DND-41 (cell line): ENCODE measurements around the gene ZNF3.

ENCODE experiments used
- ATAC-seq: fragments of 200-7000 bp; cut with Tn5 transposase; 3 replicates; pipeline ENCODE4 v1.9.1; 2021; ENCODE audit warnings: low read depth; ENCODE audit not compliant: insufficient read depth
- DNase-seq: peaks from one replicate; pipeline ENCODE4 v3.0.0-alpha.2; 2020
- H2AFZ ChIP-seq: 2 replicates; pipeline ENCODE4 v1.6.0; 2012; ENCODE audit warnings: low read depth, low read length
- H3K27ac ChIP-seq: 2 replicates; pipeline ENCODE4 v1.5.1; 2012; ENCODE audit warnings: low read length, inconsistent platforms
- H3K27me3 ChIP-seq: fragments of 200-600 bp; sonication (generic); 2 replicates; pipeline ENCODE4 v1.6.0; 2012; ENCODE audit warnings: low read length, mild to moderate bottlenecking, inconsistent platforms; ENCODE audit not compliant: insufficient read depth, poor library complexity
- H3K36me3 ChIP-seq: 2 replicates; pipeline ENCODE4 v1.5.1; 2012; ENCODE audit warnings: low read length, inconsistent platforms; ENCODE audit not compliant: insufficient read depth
- H3K4me1 ChIP-seq: 2 replicates; pipeline ENCODE4 v1.5.1; 2012; ENCODE audit warnings: mild to moderate bottlenecking, low read length; ENCODE audit not compliant: insufficient read depth
- H3K4me2 ChIP-seq: 2 replicates; pipeline ENCODE4 v1.6.0; 2012; ENCODE audit warnings: mild to moderate bottlenecking, moderate library complexity, low read length, inconsistent platforms; ENCODE audit not compliant: insufficient read depth
- H3K4me3 ChIP-seq, 2 experiments: fragments of 200-600 bp in 1 of 2; shearing (Covaris generic) in 1 of 2; 2 replicates each; pipeline ENCODE4 v1.5.1; 2012 to 2016; ENCODE audit warnings: inconsistent platforms in 2 of 2, low read length in 2 of 2, mild to moderate bottlenecking in 2 of 2, low read depth in 1 of 2, moderate library complexity in 1 of 2
- H3K79me2 ChIP-seq: 2 replicates; pipeline ENCODE4 v1.6.0; 2012; ENCODE audit warnings: low read length, inconsistent platforms; ENCODE audit not compliant: insufficient read depth
- H3K9ac ChIP-seq: 2 replicates; pipeline ENCODE4 v1.6.0; 2012; ENCODE audit warnings: low read depth, mild to moderate bottlenecking, inconsistent platforms, low read length, moderate library complexity
- H3K9me3 ChIP-seq: 2 replicates; pipeline ENCODE4 v1.5.1; 2012; ENCODE audit warnings: low read length, moderate library complexity, mild to moderate bottlenecking, inconsistent platforms; ENCODE audit not compliant: insufficient read depth, severe bottlenecking
- H4K20me1 ChIP-seq: 2 replicates; pipeline ENCODE4 v1.6.0; 2012; ENCODE audit warnings: low read length; ENCODE audit not compliant: insufficient read depth
- EZH2 ChIP-seq: IDR thresholded peaks from 3 replicates; pipeline ENCODE4 v1.6.1; 2012; ENCODE audit warnings: borderline replicate concordance, low read depth, mild to moderate bottlenecking, moderate library complexity, low read length, inconsistent platforms; ENCODE audit not compliant: severe bottlenecking
- TF ChIP-seq, protein P1 (sequence below): IDR thresholded peaks from 2 replicates; pipeline ENCODE4 v1.5.1; 2012; ENCODE audit warnings: borderline replicate concordance, low read length, moderate library complexity, mild to moderate bottlenecking; ENCODE audit not compliant: poor library complexity, severe bottlenecking; ENCODE audit errors: extremely low read depth

The ZNF3 gene

DNA sequence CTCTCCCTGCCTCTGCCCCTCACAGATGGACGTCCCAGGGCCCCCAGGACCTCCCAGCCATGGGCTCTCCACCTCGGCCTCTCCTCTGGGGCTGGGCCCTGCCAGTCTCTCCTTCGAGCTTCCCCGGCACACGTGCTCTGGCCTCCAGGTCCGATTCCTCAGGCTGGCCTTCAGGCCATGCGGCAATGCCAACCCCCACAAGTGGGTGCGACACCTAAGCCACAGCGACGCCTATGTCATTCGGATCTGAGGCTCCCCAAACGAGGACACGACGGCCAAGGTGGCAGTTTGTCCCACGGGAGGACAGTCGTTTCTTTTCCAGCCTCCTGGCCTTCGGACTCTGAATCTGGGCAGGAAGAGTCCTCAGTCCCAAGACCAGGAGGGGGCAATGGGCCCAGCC, 25.1 kb upstream of the ZNF3 start:
- Histone ChIP-seq H3K9ac (no peak overlapping the region), H3K79me2 (peaks cover 16% of the 10 kb centered on the region), H4K20me1 (no peaks in the 10 kb centered on the region; the same call in 1 of the 2 replicates), H3K4me3 (no peak overlapping the region), H3K4me1 (peaks cover 15% of the 10 kb centered on the region), H3K9me3 (no peaks in the 10 kb centered on the region), H2AFZ (no peak overlapping the region), H3K27me3 (no peaks in the 10 kb centered on the region), H3K27ac (no peak overlapping the region), H3K36me3 (peaks cover 77% of the 10 kb centered on the region), H3K4me2 (no peak overlapping the region)
- ATAC-seq = no peak
- no peak for DNase-seq
- TF ChIP-seq EZH2 = no peak
- TF ChIP-seq, protein P1, sequence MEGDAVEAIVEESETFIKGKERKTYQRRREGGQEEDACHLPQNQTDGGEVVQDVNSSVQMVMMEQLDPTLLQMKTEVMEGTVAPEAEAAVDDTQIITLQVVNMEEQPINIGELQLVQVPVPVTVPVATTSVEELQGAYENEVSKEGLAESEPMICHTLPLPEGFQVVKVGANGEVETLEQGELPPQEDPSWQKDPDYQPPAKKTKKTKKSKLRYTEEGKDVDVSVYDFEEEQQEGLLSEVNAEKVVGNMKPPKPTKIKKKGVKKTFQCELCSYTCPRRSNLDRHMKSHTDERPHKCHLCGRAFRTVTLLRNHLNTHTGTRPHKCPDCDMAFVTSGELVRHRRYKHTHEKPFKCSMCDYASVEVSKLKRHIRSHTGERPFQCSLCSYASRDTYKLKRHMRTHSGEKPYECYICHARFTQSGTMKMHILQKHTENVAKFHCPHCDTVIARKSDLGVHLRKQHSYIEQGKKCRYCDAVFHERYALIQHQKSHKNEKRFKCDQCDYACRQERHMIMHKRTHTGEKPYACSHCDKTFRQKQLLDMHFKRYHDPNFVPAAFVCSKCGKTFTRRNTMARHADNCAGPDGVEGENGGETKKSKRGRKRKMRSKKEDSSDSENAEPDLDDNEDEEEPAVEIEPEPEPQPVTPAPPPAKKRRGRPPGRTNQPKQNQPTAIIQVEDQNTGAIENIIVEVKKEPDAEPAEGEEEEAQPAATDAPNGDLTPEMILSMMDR = no peak

DNA sequence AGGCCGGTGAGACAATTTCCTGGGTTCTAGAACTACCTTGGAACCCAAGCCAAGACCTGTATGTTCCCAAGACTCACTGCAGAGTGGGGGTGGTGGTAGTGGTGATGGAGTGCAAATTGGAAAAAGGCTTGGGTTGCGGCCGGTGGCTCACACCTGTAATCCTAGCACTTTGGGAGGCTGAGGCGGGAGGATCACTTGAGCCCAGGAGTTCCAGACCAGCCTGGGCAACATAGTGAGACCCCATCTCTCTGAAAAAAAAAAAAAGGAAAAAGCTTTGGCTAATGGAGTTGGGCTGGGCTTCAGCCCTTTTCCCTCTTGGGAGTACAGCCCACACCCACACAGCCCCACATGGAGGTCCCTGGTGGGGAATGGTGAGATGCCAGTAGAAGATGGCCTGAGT, 24.0 kb upstream of the ZNF3 start:
- no peak overlapping the region for H3K9ac ChIP-seq
- H3K27me3 ChIP-seq = no peaks in the 10 kb centered on the region
- H3K27ac ChIP-seq = no peak overlapping the region
- no peak overlapping the region for H3K4me2 ChIP-seq
- H3K79me2 ChIP-seq = peaks cover 25% of the 10 kb centered on the region
- peaks cover under 1% of the 10 kb centered on the region; the same call in 1 of the 2 replicates for H4K20me1 ChIP-seq
- H3K36me3 ChIP-seq = peaks cover 71% of the 10 kb centered on the region
- peaks cover 15% of the 10 kb centered on the region for H3K4me1 ChIP-seq
- no peak overlapping the region for H2AFZ ChIP-seq
- ATAC-seq (no peak), DNase-seq (no peak)
- no peak overlapping the region for H3K4me3 ChIP-seq
- no peaks in the 10 kb centered on the region for H3K9me3 ChIP-seq
- TF ChIP-seq, protein P1 = no peak
- TF ChIP-seq EZH2 = no peak

DNA sequence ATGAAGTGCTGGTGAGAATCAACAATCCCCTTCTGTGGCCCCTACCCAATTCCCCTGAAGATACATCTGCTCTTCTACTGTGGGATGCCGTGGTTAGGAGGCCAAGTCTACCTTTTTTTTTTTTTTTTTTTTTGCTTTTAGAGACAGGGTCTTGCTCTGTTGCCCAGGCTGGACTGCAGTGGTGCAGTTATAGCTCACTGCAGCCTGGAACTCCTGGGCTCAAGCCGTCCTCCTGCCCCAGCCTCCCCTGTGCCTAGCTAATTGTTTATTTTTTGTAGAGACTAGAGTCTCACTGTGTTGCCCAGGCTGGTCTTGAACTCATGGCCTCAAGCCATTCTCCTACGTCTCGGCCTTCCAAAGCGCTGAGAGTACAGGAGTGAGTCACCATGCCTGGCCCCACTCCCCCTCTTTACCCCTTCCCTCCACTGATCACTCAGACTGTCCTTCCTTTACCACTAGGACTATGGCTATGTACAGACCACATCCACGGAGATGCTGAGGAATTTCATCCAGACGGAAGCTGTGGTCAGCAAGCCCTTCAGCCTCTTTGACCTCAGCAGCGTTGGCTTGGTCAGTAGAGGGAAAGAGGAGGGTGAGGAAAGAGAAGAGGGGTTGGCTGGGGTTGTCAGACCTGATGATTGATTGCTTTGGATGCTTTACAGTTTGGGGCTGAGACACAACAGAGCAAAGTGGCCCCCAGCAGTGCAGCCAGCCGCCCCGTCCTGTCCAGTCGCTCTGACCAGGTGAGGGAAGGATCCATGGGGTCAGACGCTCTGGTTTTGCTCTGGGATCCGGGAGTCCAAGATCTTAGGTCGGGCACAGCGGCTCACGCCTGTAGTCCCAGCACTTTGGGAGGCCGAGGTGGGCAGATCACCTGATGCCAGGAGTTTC, 21.7 kb upstream of the ZNF3 start:
- ATAC-seq = no peak
- Histone ChIP-seq H3K9ac (peak overlapping the region; percentile 93), H3K4me2 (peak overlapping the region; percentile 80), H2AFZ (no peak overlapping the region), H3K9me3 (no peaks in the 10 kb centered on the region), H3K36me3 (peaks cover 77% of the 10 kb centered on the region), H3K4me1 (peaks cover 35% of the 10 kb centered on the region), H3K4me3 (peak overlapping the region in 1 of 2 experiments; percentile 64; a peak in 2 of 4 replicates), H4K20me1 (peaks cover 23% of the 10 kb centered on the region), H3K27me3 (no peaks in the 10 kb centered on the region), H3K79me2 (peaks cover 48% of the 10 kb centered on the region), H3K27ac (no peak overlapping the region; the same call in 1 of the 2 replicates)
- TF ChIP-seq, protein P1 = no peak
- no peak for TF ChIP-seq EZH2
- DNase-seq = no peak
